HUES6 (cell line): ENCODE measurements around the gene LRRC30.
"Not testable (repeated sequence)": the region's sequence is repeated elsewhere in the genome, so short reads cannot be mapped to it uniquely, and the experiment has no call there.

ENCODE experiments used
- H3K27ac ChIP-seq: 2 replicates; pipeline ENCODE4 v1.7.0; 2013; ENCODE audit warnings: low read depth, mild to moderate bottlenecking, low read length, inconsistent platforms
- H3K27me3 ChIP-seq: 2 replicates; pipeline ENCODE4 v1.6.1; 2013; ENCODE audit warnings: low read length; ENCODE audit not compliant: control insufficient read depth, insufficient read depth
- H3K36me3 ChIP-seq: 2 replicates; pipeline ENCODE4 v1.6.1; 2013; ENCODE audit warnings: low read length; ENCODE audit not compliant: control insufficient read depth, insufficient read depth
- H3K4me1 ChIP-seq: 2 replicates; pipeline ENCODE4 v1.6.1; 2013; ENCODE audit warnings: low read length; ENCODE audit not compliant: control insufficient read depth, insufficient read depth
- H3K4me3 ChIP-seq: 2 replicates; pipeline ENCODE4 v1.5.1; 2013; ENCODE audit warnings: low read depth, low read length
- H3K9ac ChIP-seq: one replicate; pipeline ENCODE4 v1.6.1; 2013; ENCODE audit warnings: mild to moderate bottlenecking, low read length
- H3K9me3 ChIP-seq: 2 replicates; pipeline ENCODE4 v1.6.1; 2013; ENCODE audit warnings: low read depth, low read length; ENCODE audit not compliant: control insufficient read depth, insufficient read depth

The LRRC30 gene

GRCh38 chr18:7230626-7231349 is at the start of gene LRRC30:
LRRC30 (plus strand) TSS chr18:7231089; CDS start chr18:7231139, 50 bp downstream.
- Histone ChIP-seq H3K9me3 (no peaks in the 10 kb centered on the region), H3K9ac (no peak within 1 kb of the TSS), H3K27ac (no peak within 1 kb of the TSS), H3K4me1 (no peaks in the 10 kb centered on the region), H3K36me3 (no peaks in the 10 kb centered on the region), H3K27me3 (no peaks in the 10 kb centered on the region), H3K4me3 (no peak within 1 kb of the TSS)

- Histone ChIP-seq H3K4me3 (no peak overlapping the region), H3K9ac (no peak overlapping the region), H3K9me3 (no peaks in the 10 kb centered on the region; the same call in 1 of the 2 replicates), H3K27ac (no peak overlapping the region), H3K27me3 (no peaks in the 10 kb centered on the region), H3K4me1 (no peaks in the 10 kb centered on the region), H3K36me3 (no peaks in the 10 kb centered on the region)
Observed at GRCh38 chr18:7185701-7186100, 45.2 kb upstream of the LRRC30 start.

- no peaks in the 10 kb centered on the region for H3K4me1 ChIP-seq
- no peak overlapping the region for H3K27ac ChIP-seq
- no peaks in the 10 kb centered on the region for H3K36me3 ChIP-seq
- no peaks in the 10 kb centered on the region for H3K27me3 ChIP-seq
- H3K9me3 ChIP-seq: no peaks in the 10 kb centered on the region; the same call in 1 of the 2 replicates
- H3K4me3 ChIP-seq: no peak overlapping the region
- no peak overlapping the region for H3K9ac ChIP-seq
Observed at GRCh38 chr18:7190547-7191156, 40.2 kb upstream of the LRRC30 start.

- no peaks in the 10 kb centered on the region for H3K27me3 ChIP-seq
- H3K4me3 ChIP-seq: no peak overlapping the region
- H3K36me3 ChIP-seq: no peaks in the 10 kb centered on the region
- no peaks in the 10 kb centered on the region for H3K4me1 ChIP-seq
- no peak overlapping the region for H3K27ac ChIP-seq
- no peak overlapping the region for H3K9ac ChIP-seq
- no peaks in the 10 kb centered on the region for H3K9me3 ChIP-seq
Observed at GRCh38 chr18:7191736-7192135, 39.2 kb upstream of the LRRC30 start.

GRCh38 chr18:7195266-7195665 is 35.6 kb upstream of the LRRC30 start:
- Histone ChIP-seq H3K4me1 (no peaks in the 10 kb centered on the region), H3K9me3 (no peaks in the 10 kb centered on the region), H3K4me3 (no peak overlapping the region), H3K36me3 (no peaks in the 10 kb centered on the region), H3K27ac (no peak overlapping the region), H3K9ac (no peak overlapping the region), H3K27me3 (no peaks in the 10 kb centered on the region)

GRCh38 chr18:7196421-7196820 is 34.5 kb upstream of the LRRC30 start:
- H3K27ac ChIP-seq: no peak overlapping the region
- H3K9me3 ChIP-seq: no peaks in the 10 kb centered on the region
- no peak overlapping the region for H3K9ac ChIP-seq
- H3K4me3 ChIP-seq: no peak overlapping the region
- no peaks in the 10 kb centered on the region for H3K36me3 ChIP-seq
- no peaks in the 10 kb centered on the region for H3K4me1 ChIP-seq
- no peaks in the 10 kb centered on the region for H3K27me3 ChIP-seq

GRCh38 chr18:7197854-7198253 is 33.0 kb upstream of the LRRC30 start:
- no peaks in the 10 kb centered on the region for H3K9me3 ChIP-seq

GRCh38 chr18:7198326-7198725 is 32.6 kb upstream of the LRRC30 start:
- Histone ChIP-seq H3K36me3 (no peaks in the 10 kb centered on the region), H3K9ac (no peak overlapping the region), H3K27me3 (no peaks in the 10 kb centered on the region), H3K9me3 (no peaks in the 10 kb centered on the region), H3K4me3 (no peak overlapping the region), H3K27ac (no peak overlapping the region), H3K4me1 (peaks cover 3% of the 10 kb centered on the region; the same call in 1 of the 2 replicates)

More at GRCh38 chr18:7197854-7198253, 33.0 kb upstream of the LRRC30 start:
- Histone ChIP-seq H3K27me3 (no peaks in the 10 kb centered on the region), H3K27ac (no peak overlapping the region), H3K9ac (no peak overlapping the region), H3K36me3 (no peaks in the 10 kb centered on the region), H3K4me3 (no peak overlapping the region), H3K4me1 (peaks cover 2% of the 10 kb centered on the region; the same call in 1 of the 2 replicates)

GRCh38 chr18:7201096-7201495 is 29.8 kb upstream of the LRRC30 start:
- H3K4me1 ChIP-seq: peaks cover 3% of the 10 kb centered on the region; the same call in 1 of the 2 replicates
- no peak overlapping the region for H3K27ac ChIP-seq
- no peak overlapping the region for H3K9ac ChIP-seq
- H3K36me3 ChIP-seq: no peaks in the 10 kb centered on the region
- H3K4me3 ChIP-seq: no peak overlapping the region
- H3K27me3 ChIP-seq: no peaks in the 10 kb centered on the region
- H3K9me3 ChIP-seq: no peaks in the 10 kb centered on the region

- H3K4me1 ChIP-seq: peaks cover 5% of the 10 kb centered on the region
- H3K27me3 ChIP-seq: no peaks in the 10 kb centered on the region
- H3K36me3 ChIP-seq: no peaks in the 10 kb centered on the region
- no peak overlapping the region for H3K4me3 ChIP-seq
- H3K9me3 ChIP-seq: no peaks in the 10 kb centered on the region
- H3K27ac ChIP-seq: no peak overlapping the region
- H3K9ac ChIP-seq: no peak overlapping the region
Observed at GRCh38 chr18:7202169-7202568, 28.7 kb upstream of the LRRC30 start.

GRCh38 chr18:7203601-7204000 is 27.3 kb upstream of the LRRC30 start:
- not testable (repeated sequence) for H3K27ac ChIP-seq, H3K4me3 ChIP-seq, H3K36me3 ChIP-seq, H3K9ac ChIP-seq, H3K4me1 ChIP-seq, H3K9me3 ChIP-seq, H3K27me3 ChIP-seq
